ENCODE results near the gene CFAP73. TPM values are rescaled to one million over a fixed set of nuclear protein-coding genes. Genes with fewer than 3 reads are reported as not detected.

CFAP73 gene
- polyA plus RNA-seq, 1 of the 3 experiments (the other 2 are of a cell fraction), result not detected

DNA sequence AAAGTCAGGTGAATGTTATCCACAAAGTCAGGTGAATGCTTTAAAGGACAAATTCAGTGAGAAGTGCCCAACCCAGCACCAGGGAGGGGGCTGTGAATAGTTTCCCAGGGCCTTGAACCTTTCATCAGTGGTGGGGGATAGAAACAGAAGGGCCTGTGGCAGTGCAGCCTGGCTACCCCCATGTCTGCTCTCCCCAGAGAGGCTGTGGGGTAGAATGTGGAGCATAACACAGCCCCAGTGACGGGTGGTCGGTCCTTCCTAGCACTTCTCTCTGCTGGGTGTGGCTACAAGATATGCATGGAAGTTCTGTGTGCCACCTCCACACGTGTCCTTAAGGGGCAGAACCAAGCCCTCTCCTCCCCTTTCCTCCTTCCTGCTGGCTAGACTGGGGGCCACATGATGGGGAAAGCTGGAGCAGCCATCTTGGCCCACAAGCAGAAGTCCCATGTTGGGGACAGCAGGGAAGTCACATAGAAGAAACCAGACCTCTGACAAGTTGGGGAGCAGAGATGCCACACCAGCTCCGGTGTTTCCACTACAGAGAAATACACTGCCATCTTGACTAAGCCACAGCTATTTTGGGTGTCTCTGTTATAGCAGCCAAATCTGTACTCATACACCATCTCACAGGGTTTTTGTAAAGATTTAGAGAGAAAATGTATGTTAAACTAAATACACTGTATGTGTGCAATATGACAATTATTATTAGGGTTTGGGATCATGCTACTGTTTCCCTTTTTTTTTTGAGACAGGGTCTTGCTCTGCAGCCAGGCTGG, 53.0 kb downstream of the CFAP73 start:
- Histone ChIP-seq H3K4me1 (ENCODE audit: control insufficient read depth in 1 of 2, insufficient read depth in 2 of 2, low read depth in 1 of 2, low read length in 1 of 2) (peaks cover 0 to 10% of the 10 kb centered on the region in 2 experiments; a peak in 1 of 4 replicates), H3K27ac (ENCODE audit: low read depth in 2 of 2, low read length in 1 of 2) (no peak overlapping the region), H3F3A (replicated peaks; ENCODE audit: insufficient read depth) (peaks cover 4% of the 10 kb centered on the region), H3K9me3 (no peaks in the 10 kb centered on the region), H3K9ac (no peak overlapping the region), H3K9me2 (no peaks in the 10 kb centered on the region), H3K4me3 (ENCODE audit: low read depth in 2 of 2, low read length in 1 of 2) (no peak overlapping the region), H3K36me3 (replicated peaks in 1 of 2; ENCODE audit: control insufficient read depth in 1 of 2, insufficient read depth in 2 of 2, low read length in 1 of 2) (no peaks in the 10 kb centered on the region), H3K79me2 (ENCODE audit: insufficient read depth) (no peaks in the 10 kb centered on the region), H3K27me3 (ENCODE audit: insufficient read depth) (no peaks in the 10 kb centered on the region), H2AFZ (ENCODE audit: low read depth) (no peak overlapping the region), H3K4me2 (no peak overlapping the region), H4K20me1 (ENCODE audit: insufficient read depth) (no peaks in the 10 kb centered on the region)
- ChIA-PET POLR2A (interaction anchor here (0.6 kb wide), 1 partner anchor 44 kb away, joined by 3 read pairs; no protein-coding TSS in a partner anchor), CTCF (interaction anchor here (1.4 to 3.7 kb wide), 2 partner anchors 180 to 223 kb away, joined by 3 to 14 read pairs; no protein-coding TSS in a partner anchor)
- WGBS (ENCODE audit: low lambda C conversion rate), result 90% methylated on average over 3 of the region's 4 CpGs
- TF ChIP-seq NRF1 (IDR thresholded peaks at IDR 0.05; ENCODE audit: low read depth, low read length) (no peak), ZBTB33 (IDR thresholded peaks at IDR 0.05; ENCODE audit: borderline replicate concordance, low read depth) (no peak), CHD2 (IDR thresholded peaks at IDR 0.05; ENCODE audit: low read length, partially characterized antibody) (no peak), MXI1 (IDR thresholded peaks at IDR 0.05; ENCODE audit: low read depth, low read length) (no peak), SIN3A (IDR thresholded peaks at IDR 0.05; ENCODE audit: borderline replicate concordance, low read depth, low read length) (no peak), RCOR1 (IDR thresholded peaks at IDR 0.05; ENCODE audit: low read length) (no peak), YY1 (IDR thresholded peaks at IDR 0.05; ENCODE audit: low read depth) (no peak), FOXJ3 (CRISPR knock-in tag; IDR thresholded peaks at IDR 0.05) (no peak), FOXM1 (IDR thresholded peaks at IDR 0.05; ENCODE audit: low read depth) (no peak), GATA2 (CRISPR knock-in tag; IDR thresholded peaks at IDR 0.05) (no peak), IRF3 (IDR thresholded peaks at IDR 0.05; ENCODE audit: low read depth, low read length) (no peak), GABPA (IDR thresholded peaks at IDR 0.05; ENCODE audit: low read depth) (no peak), JUND (IDR thresholded peaks at IDR 0.05) (no peak), TAF1 (IDR thresholded peaks at IDR 0.05; ENCODE audit: borderline replicate concordance, low read depth, low read length) (no peak), NFIC (IDR thresholded peaks at IDR 0.05; ENCODE audit: borderline replicate concordance) (no peak), RAD21 (IDR thresholded peaks at IDR 0.05; ENCODE audit: low read length) (no peak), REST (IDR thresholded peaks at IDR 0.05; ENCODE audit: low read depth, low read length) (no peak), SMC3 (IDR thresholded peaks at IDR 0.05; ENCODE audit: low read depth, low read length) (no peak)
- TF ChIP-seq, protein P1, sequence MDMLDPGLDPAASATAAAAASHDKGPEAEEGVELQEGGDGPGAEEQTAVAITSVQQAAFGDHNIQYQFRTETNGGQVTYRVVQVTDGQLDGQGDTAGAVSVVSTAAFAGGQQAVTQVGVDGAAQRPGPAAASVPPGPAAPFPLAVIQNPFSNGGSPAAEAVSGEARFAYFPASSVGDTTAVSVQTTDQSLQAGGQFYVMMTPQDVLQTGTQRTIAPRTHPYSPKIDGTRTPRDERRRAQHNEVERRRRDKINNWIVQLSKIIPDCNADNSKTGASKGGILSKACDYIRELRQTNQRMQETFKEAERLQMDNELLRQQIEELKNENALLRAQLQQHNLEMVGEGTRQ (IDR thresholded peaks at IDR 0.05; ENCODE audit: borderline replicate concordance, low read depth, low read length), result no peak
- DNase-seq, result no peak

Data from SK-N-SH (cell line).